GM12878 (cell line): Measurements from ENCODE around the gene PTPRN2. TPM values are rescaled to one million over a fixed set of nuclear protein-coding genes. Genes with fewer than 3 reads are reported as not detected.

Experiments
- ATAC-seq: fragments of 200-7000 bp; cut with Tn5 transposase; 3 replicates; pipeline ENCODE4 v1.9.1; 2020; ENCODE audit warnings: mild to moderate bottlenecking, moderate library complexity
- BruUV-seq: library from RNA; stranded (reverse); fragments of 400-500 nt; replicated peaks from 2 replicates; lab custom pipeline; 2021; lab: Mats Ljungman, UMichigan
- CTCF ChIA-PET: fragments of 300-600 bp; sonication (Branson Sonifier 250); formaldehyde crosslinking; extraction: SDS; loops from one replicate; lab custom pipeline; 2021; ENCODE audit warnings: inconsistent platforms; lab: Yijun Ruan, JAX
- POLR2A ChIA-PET: fragments of 350-600 bp; formaldehyde crosslinking; extraction: SDS; loops from one replicate; lab custom pipeline; 2021; ENCODE audit warnings: inconsistent platforms; lab: Charles Lee
- RAD21 ChIA-PET: fragments of 300-600 bp; sonication (Branson Sonifier 250); formaldehyde crosslinking; loops from one replicate; lab custom pipeline; 2023; ENCODE audit warnings: antibody characterized with exemption; ENCODE audit not compliant: unreplicated experiment; lab: Charles Lee
- SMC1A ChIA-PET: fragments of 300-600 bp; sonication (Branson Sonifier 250); formaldehyde crosslinking; loops from one replicate; lab custom pipeline; 2023; ENCODE audit not compliant: unreplicated experiment, uncharacterized antibody; lab: Charles Lee
- DNase-seq: peaks from one replicate; pipeline ENCODE4 v3.0.0-alpha.2; 2011; ENCODE audit warnings: low read depth, low spot score
- FAIRE-seq: peaks from 3 replicates; lab custom pipeline; 2011; peaks lifted over from hg19 to GRCh38; lab: Jason Lieb, UNC
- H2AFZ ChIP-seq: 2 replicates; pipeline ENCODE4 v1.6.0; 2011; ENCODE audit warnings: low read depth, low read length, control low read depth; ENCODE audit not compliant: control insufficient read depth
- H3K27ac ChIP-seq: 2 replicates; pipeline ENCODE4 v1.5.1; 2011; ENCODE audit warnings: control low read depth; ENCODE audit not compliant: control insufficient read depth, insufficient read depth
- H3K27me3 ChIP-seq, 2 experiments: replicated peaks in 1 of 2; 2 replicates each; pipeline versions ENCODE4 v1.6.0 to v1.6.1; 2011; ENCODE audit warnings: low read length in 1 of 2; ENCODE audit not compliant: control insufficient read depth in 2 of 2, insufficient read depth in 2 of 2
- H3K36me3 ChIP-seq, 2 experiments: 2 replicates each; pipeline ENCODE4 v1.5.1; 2011; ENCODE audit warnings: low read length in 1 of 2; ENCODE audit not compliant: control insufficient read depth in 2 of 2, insufficient read depth in 2 of 2
- H3K4me1 ChIP-seq: 2 replicates; pipeline ENCODE4 v1.6.1; 2011; ENCODE audit warnings: mild to moderate bottlenecking, low read length, moderate library complexity, mixed read lengths; ENCODE audit not compliant: control insufficient read depth, insufficient read depth
- H3K4me2 ChIP-seq: 2 replicates; pipeline ENCODE4 v1.6.0; 2011; ENCODE audit warnings: control low read depth; ENCODE audit not compliant: control insufficient read depth, insufficient read depth
- H3K4me3 ChIP-seq: fragments of 200-600 bp; sonication (generic); 2 replicates; pipeline ENCODE4 v1.5.1; 2016
- H3K79me2 ChIP-seq: 2 replicates; pipeline ENCODE4 v1.6.0; 2011; ENCODE audit warnings: low read length; ENCODE audit not compliant: control insufficient read depth, insufficient read depth
- H3K9ac ChIP-seq: 2 replicates; pipeline ENCODE4 v1.8.0; 2011; ENCODE audit warnings: low read length, control low read depth, mixed read lengths; ENCODE audit not compliant: control insufficient read depth, insufficient read depth
- H3K9me3 ChIP-seq: replicated peaks from 3 replicates; pipeline ENCODE4 v1.5.1; 2011; ENCODE audit warnings: mild to moderate bottlenecking, low read length; ENCODE audit not compliant: control insufficient read depth, insufficient read depth
- H4K20me1 ChIP-seq: 2 replicates; pipeline ENCODE4 v1.6.0; 2011; ENCODE audit not compliant: control insufficient read depth, insufficient read depth
- ATF2 ChIP-seq: IDR thresholded peaks from 2 replicates; pipeline ENCODE4 v1.6.1; 2012; ENCODE audit warnings: low read length, inconsistent platforms
- EZH2 ChIP-seq: IDR thresholded peaks from 2 replicates; pipeline ENCODE4 v1.6.1; 2012; ENCODE audit warnings: low read depth, mild to moderate bottlenecking, control low read depth, inconsistent platforms, low read length, borderline replicate concordance; ENCODE audit not compliant: control insufficient read depth
- HDAC6 ChIP-seq: fragments of 200-600 bp; sonication (generic); IDR thresholded peaks from one replicate; pipeline ENCODE4 v1.8.0; 2017; ENCODE audit warnings: antibody characterized with exemption; ENCODE audit not compliant: unreplicated experiment
- MTA3 ChIP-seq: IDR thresholded peaks from 2 replicates; pipeline ENCODE4 v1.6.1; 2012; ENCODE audit warnings: low read length, inconsistent platforms, borderline replicate concordance
- MYC ChIP-seq: IDR thresholded peaks from 2 replicates; pipeline ENCODE4 v1.6.1; 2011; ENCODE audit warnings: mild to moderate bottlenecking, low read length, moderate library complexity, inconsistent platforms; ENCODE audit not compliant: insufficient read depth, insufficient replicate concordance, insufficient read length, severe bottlenecking
- NFXL1 ChIP-seq: fragments of 450-650 bp; IDR thresholded peaks from 2 replicates; pipeline ENCODE4 v1.6.1; 2017; ENCODE audit warnings: antibody characterized with exemption, mild to moderate bottlenecking, borderline replicate concordance
- NFYB ChIP-seq: IDR thresholded peaks from 2 replicates; pipeline ENCODE4 v1.6.1; 2011; ENCODE audit warnings: low read depth, mild to moderate bottlenecking, low read length, improper control_type of control experiment, moderate library complexity; ENCODE audit not compliant: insufficient read depth
- NKRF ChIP-seq: fragments of 450-650 bp; conservative IDR thresholded peaks from 2 replicates; pipeline ENCODE4 v1.6.1; 2017; ENCODE audit warnings: mild to moderate bottlenecking, moderate library complexity
- SIX5 ChIP-seq: IDR thresholded peaks from 2 replicates; pipeline ENCODE4 v1.6.1; 2011; ENCODE audit warnings: mild to moderate bottlenecking, low read depth, low read length, moderate library complexity; ENCODE audit not compliant: severe bottlenecking
- ZZZ3 ChIP-seq: IDR thresholded peaks from 2 replicates; pipeline ENCODE4 v1.6.1; 2011; ENCODE audit warnings: low read depth; ENCODE audit not compliant: control insufficient read depth, insufficient read length
- WGBS: methylation state at CpG from one replicate; pipeline ENCODE4 v1.1.6; 2016; ENCODE audit warnings: low lambda C conversion rate; ENCODE audit not compliant: insufficient replicate concordance, insufficient coverage; ENCODE audit errors: missing lambda C conversion rate; 5-methylcytosine and 5-hydroxymethylcytosine counted together
- in situ Hi-C: fragments of 300-500 bp; cut with MboI; formaldehyde crosslinking; loops from 9 replicates; pipeline ENCODE4 v1.14.3; 2018; ENCODE audit warnings: mixed read lengths
- intact Hi-C: fragments of 100-400 bp; cut with micrococcal nuclease; formaldehyde crosslinking; loops from one replicate; pipeline ENCODE4 v1.14.2; 2022; ENCODE audit not compliant: unreplicated experiment
- polyA plus RNA-seq, 11 experiments: library from polyadenylated mRNA; depleted of rRNA in 4 of 11; unstranded in 6 of 11; stranded (reverse) in 5 of 11; fragments of >200 nt; fragmentation: Nextera tagmentation in 4 of 11; fragmentation: Illumina TruSeq in 1 of 11; extraction: Ambion mirVana in 4 of 11; extraction: Trizol in 1 of 11; gene quantifications; 1 replicate in 1 of 11; 2 replicates in 10 of 11; pipeline versions ENCODE4 v1.2.1 to v1.2.3, GENCODE V29; 2011 to 2016; ENCODE audit warnings: inconsistent platforms in 2 of 11, missing spikeins in 2 of 11, low read depth in 1 of 11
- total RNA-seq, 4 experiments: library from RNA; depleted of rRNA in 3 of 4; stranded (reverse); fragments of >200 nt in 3 of 4; fragmentation: Illumina TruSeq in 1 of 4; extraction: Trizol in 1 of 4; gene quantifications; 2 replicates each; pipeline versions ENCODE4 v1.2.1 to v1.2.3, GENCODE V29; 2013 to 2021

Gene PTPRN2
- total and polyA plus RNA-seq, 10 of the 15 experiments (the other 5 are each of a cell fraction or from before 2014, with no cell fraction given): 5.4 TPM; not detected in 9

DNA sequence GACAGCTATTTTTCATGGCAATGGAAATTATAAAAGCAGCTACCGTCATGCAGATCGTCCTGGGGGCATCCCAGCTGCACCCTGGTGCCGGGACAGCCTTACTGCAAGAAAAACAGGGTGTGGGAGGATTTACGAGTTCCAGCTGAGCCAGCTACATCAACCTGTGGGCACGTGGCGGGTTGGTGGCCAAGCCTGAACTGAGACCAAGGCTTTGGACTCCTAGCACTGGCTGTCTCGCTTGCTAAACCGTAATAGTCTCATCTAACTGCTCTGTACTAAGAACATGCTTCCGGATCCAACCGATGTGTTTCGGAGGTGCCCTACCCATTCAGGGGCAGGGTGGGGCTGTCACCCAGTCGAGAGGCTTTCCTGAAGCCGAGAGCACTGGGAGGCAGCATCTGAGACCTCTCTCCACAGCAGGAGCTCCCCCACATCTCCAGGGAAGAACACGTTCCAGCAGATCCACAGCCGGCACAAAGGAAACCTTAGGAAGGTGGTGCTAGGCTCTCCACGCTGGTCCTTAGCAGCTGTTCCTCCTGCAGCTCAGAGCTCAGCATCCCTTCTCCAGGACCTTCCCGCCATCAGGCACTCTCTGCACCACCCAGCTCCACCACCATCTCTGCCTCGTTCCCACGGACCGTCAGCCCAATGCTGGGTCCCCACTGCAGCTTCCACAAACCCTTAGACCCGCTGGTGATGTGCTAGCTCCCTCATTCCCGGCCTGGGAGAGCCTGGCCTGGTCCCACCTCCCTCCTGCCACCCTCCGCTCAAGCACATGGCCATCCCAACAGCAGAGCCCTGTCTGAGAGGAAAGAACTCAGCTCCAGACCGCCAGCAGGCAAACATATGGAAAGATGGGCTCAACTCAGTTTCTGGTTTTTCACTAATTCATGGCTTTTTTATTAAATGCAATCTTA is 158.5 kb downstream of the PTPRN2 start:
- Histone ChIP-seq H2AFZ (no peak overlapping the region), H3K4me2 (no peak overlapping the region), H3K36me3 (no peaks in the 10 kb centered on the region), H3K79me2 (no peaks in the 10 kb centered on the region), H3K4me3 (no peak overlapping the region), H3K9me3 (no peaks in the 10 kb centered on the region; the same call in 2 of the 3 replicates), H4K20me1 (no peaks in the 10 kb centered on the region), H3K9ac (no peak overlapping the region), H3K4me1 (no peaks in the 10 kb centered on the region), H3K27me3 (no peaks in the 10 kb centered on the region), H3K27ac (no peak overlapping the region)
- TF ChIP-seq MTA3 (no peak), HDAC6 (no peak), NFXL1 (no peak), EZH2 (no peak), NKRF (no peak), SIX5 (no peak), NFYB (no peak), ZZZ3 (no peak), ATF2 (no peak), MYC (no peak)
- ChIA-PET RAD21 (no interaction called here), CTCF (no interaction called here), SMC1A (interaction anchor here (1.4 kb wide), 1 partner anchor 12 kb away, joined by 3 read pairs; no protein-coding TSS in a partner anchor), POLR2A (no interaction called here)
- no peak for FAIRE-seq
- intact Hi-C loops: no loop called here
- no TSS peak for BruUV-seq
- in situ Hi-C loops: no loop called here
- 29% methylated on average over 23 of the region's 24 CpGs for WGBS
- no peak for ATAC-seq
- DNase-seq: no peak
